ENCODE data around the gene LDHB.

GRCh38 chr12:21656905-21657325 lies 727 bp downstream of the LDHB start:
- TF ChIP-seq CTCF (tag by site-specific recombination; IDR thresholded peaks at IDR 0.05) (no peak), KLF1 (tag by site-specific recombination; IDR thresholded peaks at IDR 0.05) (no peak), ZNF423 (tag by site-specific recombination; IDR thresholded peaks at IDR 0.05) (no peak), ZNF248 (tag by site-specific recombination; IDR thresholded peaks at IDR 0.05) (no peak), REST (tag by site-specific recombination; IDR thresholded peaks at IDR 0.05) (no peak), ZNF398 (tag by site-specific recombination; IDR thresholded peaks at IDR 0.05) (no peak), TCF7L2 (IDR thresholded peaks at IDR 0.05; ENCODE audit: borderline replicate concordance, low read depth, low read length) (no peak), ZFHX2 (tag by site-specific recombination; conservative IDR thresholded peaks at IDR 0.05) (no peak), ZBTB11 (tag by site-specific recombination; conservative IDR thresholded peaks at IDR 0.05; ENCODE audit: low read depth) (0 out of 2 replicates have a peak, but pooled peaks have one; percentile 4), ZNF341 (tag by site-specific recombination; IDR thresholded peaks at IDR 0.05; ENCODE audit: low read depth) (peak; percentile 45; the same call in 1 of the 2 replicates), ZNF239 (tag by site-specific recombination; IDR thresholded peaks at IDR 0.05) (no peak), ELK4 (IDR thresholded peaks at IDR 0.05; ENCODE audit: borderline replicate concordance, low read depth, low read length) (no peak), ZNF223 (tag by site-specific recombination; IDR thresholded peaks at IDR 0.05) (no peak)
